ENCODE measurements around the gene SPIN1. TPM values are rescaled to one million over a fixed set of nuclear protein-coding genes. Genes with fewer than 3 reads are reported as not detected.

Gene SPIN1
- total and polyA plus RNA-seq, 7 donors: 2.5 to 17.2 (median 7.9) TPM

DNA sequence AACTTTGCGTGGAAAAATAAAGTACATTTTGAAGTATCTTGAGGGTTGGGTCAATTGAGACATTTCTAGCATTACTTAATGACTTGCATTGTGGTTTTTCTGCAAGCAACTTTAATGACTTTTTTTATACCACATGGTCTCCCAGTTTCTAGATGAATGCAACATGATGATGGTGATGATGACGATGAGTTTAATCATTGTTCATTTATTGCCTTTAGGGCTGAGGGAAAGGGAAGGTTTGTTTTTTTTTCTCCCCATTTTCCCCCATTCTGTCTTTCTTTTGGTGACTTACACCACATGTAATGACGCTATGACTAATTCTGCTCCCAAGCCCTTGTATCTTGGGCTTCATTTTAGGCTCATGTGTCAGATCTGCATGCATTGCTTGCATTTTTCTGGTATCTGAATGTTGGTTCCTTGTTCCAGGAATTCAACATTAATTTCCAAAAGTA, 89.1 kb downstream of the SPIN1 start:
- no peak for ATAC-seq
- 79 to 87% (median 84%) methylated on average over 3 of the region's 3 CpGs for WGBS, 3 donors
- H3K36me3 ChIP-seq (ENCODE audit: insufficient read depth in 1 of 2, low read depth in 1 of 2): peaks cover 0 to 12% of the 10 kb centered on the region in 2 donors
- TF ChIP-seq, protein P1, sequence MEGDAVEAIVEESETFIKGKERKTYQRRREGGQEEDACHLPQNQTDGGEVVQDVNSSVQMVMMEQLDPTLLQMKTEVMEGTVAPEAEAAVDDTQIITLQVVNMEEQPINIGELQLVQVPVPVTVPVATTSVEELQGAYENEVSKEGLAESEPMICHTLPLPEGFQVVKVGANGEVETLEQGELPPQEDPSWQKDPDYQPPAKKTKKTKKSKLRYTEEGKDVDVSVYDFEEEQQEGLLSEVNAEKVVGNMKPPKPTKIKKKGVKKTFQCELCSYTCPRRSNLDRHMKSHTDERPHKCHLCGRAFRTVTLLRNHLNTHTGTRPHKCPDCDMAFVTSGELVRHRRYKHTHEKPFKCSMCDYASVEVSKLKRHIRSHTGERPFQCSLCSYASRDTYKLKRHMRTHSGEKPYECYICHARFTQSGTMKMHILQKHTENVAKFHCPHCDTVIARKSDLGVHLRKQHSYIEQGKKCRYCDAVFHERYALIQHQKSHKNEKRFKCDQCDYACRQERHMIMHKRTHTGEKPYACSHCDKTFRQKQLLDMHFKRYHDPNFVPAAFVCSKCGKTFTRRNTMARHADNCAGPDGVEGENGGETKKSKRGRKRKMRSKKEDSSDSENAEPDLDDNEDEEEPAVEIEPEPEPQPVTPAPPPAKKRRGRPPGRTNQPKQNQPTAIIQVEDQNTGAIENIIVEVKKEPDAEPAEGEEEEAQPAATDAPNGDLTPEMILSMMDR (IDR thresholded peaks at IDR 0.05): no peak
- DNase-seq: no peak
- no peak overlapping the region for H3K27ac ChIP-seq
- no peaks in the 10 kb centered on the region for H3K4me1 ChIP-seq
- H3K4me3 ChIP-seq: no peak overlapping the region
- H3K9me3 ChIP-seq: no peaks in the 10 kb centered on the region
- intact Hi-C loops (cut with DNase I): no loop called here
- H3K27me3 ChIP-seq (ENCODE audit: insufficient read depth in 3 of 3, low read length in 2 of 3): no peaks in the 10 kb centered on the region

DNA sequence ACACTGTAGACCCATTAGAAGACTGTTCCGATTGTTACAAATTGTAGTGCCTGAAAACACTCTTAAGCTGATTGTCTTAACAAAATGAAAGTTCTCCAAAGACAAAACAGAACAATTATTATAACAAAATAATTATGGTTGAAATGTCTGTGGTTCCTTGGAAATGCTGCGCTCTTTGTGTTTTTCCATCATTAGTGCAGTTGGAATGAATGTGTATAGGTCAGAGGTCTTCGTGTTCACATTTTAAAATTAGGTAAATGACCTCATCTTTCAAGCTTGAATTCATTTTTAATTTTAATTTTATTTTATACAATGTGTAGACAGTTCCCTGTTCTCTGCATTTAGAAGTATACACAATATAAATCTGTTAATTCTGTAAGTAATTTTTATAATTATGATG, 90.0 kb downstream of the SPIN1 start:
- intact Hi-C loops (cut with DNase I): no loop called here
- no peak for DNase-seq
- TF ChIP-seq, protein P1 (IDR thresholded peaks at IDR 0.05): no peak
- H3K36me3 ChIP-seq (ENCODE audit: insufficient read depth in 1 of 2, low read depth in 1 of 2): peaks cover 0 to 15% of the 10 kb centered on the region in 2 donors
- no peaks in the 10 kb centered on the region for H3K4me1 ChIP-seq
- H3K27me3 ChIP-seq (ENCODE audit: insufficient read depth in 3 of 3, low read length in 2 of 3): no peaks in the 10 kb centered on the region
- H3K4me3 ChIP-seq: no peak overlapping the region
- no peaks in the 10 kb centered on the region for H3K9me3 ChIP-seq
- 89 to 93% (median 90%) methylated on average over 3 of the region's 3 CpGs for WGBS, 3 donors
- no peak for ATAC-seq
- H3K27ac ChIP-seq: no peak overlapping the region

DNA sequence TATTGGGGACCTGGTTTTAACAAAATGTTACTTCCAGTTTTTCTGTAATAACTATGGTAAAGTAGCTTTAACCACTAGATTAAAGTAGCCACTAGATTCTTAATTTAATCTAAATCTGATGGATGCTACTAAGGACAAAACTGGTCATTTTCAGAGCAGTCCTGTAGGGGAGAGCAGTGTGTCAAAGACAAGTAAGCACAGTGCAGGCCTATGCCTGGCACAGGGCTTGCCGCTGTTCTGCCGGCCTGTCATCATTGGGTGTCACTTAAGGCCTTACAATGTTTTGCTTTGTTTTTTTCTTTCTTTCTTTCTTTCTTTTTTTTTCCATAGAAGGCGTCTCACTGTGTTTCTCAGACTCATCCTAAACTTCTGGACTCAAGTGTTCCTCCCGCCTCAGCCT, 93.7 kb downstream of the SPIN1 start:
- intact Hi-C loops (cut with DNase I): no loop called here
- Histone ChIP-seq H3K9me3 (no peaks in the 10 kb centered on the region), H3K27ac (no peak overlapping the region), H3K27me3 (ENCODE audit: insufficient read depth in 3 of 3, low read length in 2 of 3) (no peaks in the 10 kb centered on the region), H3K4me3 (no peak overlapping the region), H3K36me3 (ENCODE audit: insufficient read depth in 1 of 2, low read depth in 1 of 2) (peaks cover 0 to 8% of the 10 kb centered on the region in 2 donors), H3K4me1 (no peaks in the 10 kb centered on the region)
- DNase-seq (no peak), ATAC-seq (no peak)
- 77 to 93% (median 91%) methylated on average over 4 of the region's 4 CpGs for WGBS, 3 donors
- TF ChIP-seq, protein P1 (IDR thresholded peaks at IDR 0.05): no peak

DNA sequence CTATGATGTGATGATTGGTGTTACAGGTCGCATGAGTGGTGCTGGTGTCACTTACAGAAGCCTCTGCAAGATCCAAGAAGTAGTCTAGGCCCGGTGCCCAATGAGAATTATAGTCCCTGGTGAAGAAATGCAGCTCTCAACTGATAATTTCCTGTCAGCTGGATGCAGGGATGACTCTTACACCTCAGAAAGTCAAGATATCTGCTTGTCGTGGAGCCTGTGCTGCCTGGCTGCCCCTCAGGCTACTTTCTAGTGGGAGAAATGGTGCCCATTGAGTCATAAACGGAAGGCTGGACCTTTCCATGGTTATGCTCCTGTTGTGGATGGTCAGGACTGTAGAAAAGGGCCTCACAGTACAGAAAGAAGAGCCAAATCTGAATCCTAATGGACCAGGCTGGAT, 99.9 kb downstream of the SPIN1 start:
- Histone ChIP-seq H3K4me1 (no peaks in the 10 kb centered on the region), H3K27me3 (ENCODE audit: insufficient read depth in 3 of 3, low read length in 2 of 3) (no peaks in the 10 kb centered on the region), H3K4me3 (no peak overlapping the region), H3K36me3 (ENCODE audit: insufficient read depth in 1 of 2, low read depth in 1 of 2) (peaks cover 0 to 4% of the 10 kb centered on the region in 2 donors), H3K27ac (no peak overlapping the region), H3K9me3 (no peaks in the 10 kb centered on the region)
- TF ChIP-seq, protein P1 (IDR thresholded peaks at IDR 0.05): no peak
- no peak for DNase-seq
- intact Hi-C loops (cut with DNase I): no loop called here
- no peak for ATAC-seq
- 68 to 88% (median 78%) methylated on average over 4 of the region's 4 CpGs for WGBS, 3 donors

DNA sequence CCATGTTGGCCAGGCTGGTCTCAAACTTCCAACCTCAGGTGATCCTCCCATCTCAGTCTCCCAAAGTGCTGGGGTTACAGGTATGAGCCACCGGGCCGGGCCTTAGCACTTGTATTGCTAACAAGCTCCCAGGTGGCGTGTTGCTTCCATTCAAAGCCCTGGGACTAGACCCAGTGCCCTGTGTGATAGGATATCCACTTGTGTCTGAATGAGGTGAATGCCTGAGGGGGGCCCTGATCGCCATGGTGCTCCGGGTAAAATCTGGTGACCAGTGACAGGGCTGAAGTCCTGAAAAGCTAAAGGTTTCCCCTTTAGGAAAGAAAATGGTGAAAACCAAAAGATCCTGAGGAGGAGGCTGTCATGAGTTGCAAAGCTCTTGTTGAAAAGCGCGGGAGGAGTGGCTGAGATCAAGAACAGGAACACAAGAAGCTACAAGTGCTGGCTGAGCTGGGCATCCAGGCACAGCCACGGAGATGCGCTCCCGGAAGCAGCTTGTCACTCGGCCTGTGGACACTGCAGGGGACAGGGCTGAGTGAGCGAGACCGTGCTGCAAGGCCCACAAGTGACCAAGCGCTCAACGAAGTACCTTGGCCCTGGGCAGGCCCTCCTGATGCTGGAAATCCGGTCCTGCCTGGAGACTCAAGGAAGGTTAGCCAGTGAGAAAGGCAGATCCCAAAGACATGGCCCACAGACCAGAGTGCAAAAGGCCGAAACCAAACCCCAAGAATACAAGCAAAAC, 106.9 kb downstream of the SPIN1 start:
- DNase-seq: no peak
- WGBS, 3 donors: 93 to 95% (median 93%) methylated on average over 17 of the region's 17 CpGs
- Histone ChIP-seq H3K9me3 (no peaks in the 10 kb centered on the region), H3K4me3 (no peak overlapping the region), H3K27me3 (ENCODE audit: insufficient read depth in 3 of 3, low read length in 2 of 3) (no peaks in the 10 kb centered on the region), H3K27ac (no peak overlapping the region), H3K4me1 (no peaks in the 10 kb centered on the region), H3K36me3 (ENCODE audit: insufficient read depth in 1 of 2, low read depth in 1 of 2) (no peaks in the 10 kb centered on the region)
- ATAC-seq: no peak
- TF ChIP-seq, protein P1 (IDR thresholded peaks at IDR 0.05): no peak
- intact Hi-C loops (cut with DNase I): no loop called here

Data from psoas muscle (tissue), 8 donors.